GM10266 (cell line): ENCODE results near the gene AKR1B1.

ENCODE experiments used
- DNase-seq: peaks from one replicate; pipeline ENCODE4 v3.0.0; 2012; ENCODE audit errors: extremely low spot score
- CTCF ChIP-seq: IDR thresholded peaks from 2 replicates; pipeline ENCODE4 v1.5.1; 2012; ENCODE audit warnings: mild to moderate bottlenecking, low read depth; ENCODE audit not compliant: control insufficient read depth, insufficient read depth; ENCODE audit errors: missing control alignments

The AKR1B1 gene

DNA sequence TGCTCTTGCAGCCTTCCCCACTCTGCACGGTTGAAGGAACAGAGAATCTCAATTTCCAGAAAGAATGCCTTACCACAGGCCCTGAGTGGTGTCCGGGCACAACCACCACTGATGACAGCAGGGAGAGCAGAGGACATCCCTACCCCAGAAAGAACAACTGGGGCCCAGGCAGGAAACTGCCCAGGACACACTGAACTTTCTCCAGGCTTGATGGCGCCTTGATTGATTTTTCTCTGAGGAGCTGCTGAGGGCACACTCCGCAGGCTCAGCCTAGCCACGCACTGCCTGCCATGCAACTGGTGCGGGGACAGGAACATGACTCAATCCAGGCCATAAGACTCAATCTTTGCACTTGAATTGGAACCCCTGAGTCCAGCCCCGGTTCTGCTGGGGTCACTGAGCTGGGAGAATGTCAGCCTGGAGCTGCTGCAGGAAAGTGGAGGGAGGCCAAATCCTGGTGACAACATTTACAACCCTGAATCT lies 5.9 kb downstream of the AKR1B1 start:
- TF ChIP-seq CTCF = no peak
- no peak for DNase-seq

GRCh38 chr7:134452419-134452838 lies 6.5 kb downstream of the AKR1B1 start:
- no peak for TF ChIP-seq CTCF
- DNase-seq = no peak

DNA sequence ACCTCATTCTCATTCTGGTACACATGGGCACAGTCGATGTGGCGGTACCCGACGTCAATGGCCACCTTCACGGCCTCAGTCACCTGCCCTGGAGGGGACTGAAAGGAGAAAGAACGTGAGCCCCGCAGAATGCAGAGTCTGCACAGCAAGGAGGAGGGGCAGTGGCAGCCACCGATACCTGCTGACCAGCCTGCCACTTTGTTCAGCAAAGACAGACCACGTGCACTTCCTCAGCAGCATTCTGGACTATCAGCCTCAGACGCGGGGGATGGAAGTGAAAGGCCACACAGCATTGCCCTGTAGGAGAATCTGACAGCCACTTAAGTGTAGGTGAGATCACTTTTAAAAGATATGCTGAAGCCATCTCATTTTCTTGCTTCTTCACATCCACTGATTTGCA lies 7.2 kb downstream of the AKR1B1 start:
- no peak for TF ChIP-seq CTCF
- DNase-seq = no peak

- no peak for TF ChIP-seq CTCF
- no peak for DNase-seq
These were observed 8.5 kb downstream of the AKR1B1 start for GRCh38 chr7:134450294-134451000.

GRCh38 chr7:134449680-134450079 lies 9.2 kb downstream of the AKR1B1 start:
- DNase-seq = no peak
- no peak for TF ChIP-seq CTCF

GRCh38 chr7:134448356-134449229 lies 10.3 kb downstream of the AKR1B1 start:
- no peak for DNase-seq
- TF ChIP-seq CTCF = no peak

DNA sequence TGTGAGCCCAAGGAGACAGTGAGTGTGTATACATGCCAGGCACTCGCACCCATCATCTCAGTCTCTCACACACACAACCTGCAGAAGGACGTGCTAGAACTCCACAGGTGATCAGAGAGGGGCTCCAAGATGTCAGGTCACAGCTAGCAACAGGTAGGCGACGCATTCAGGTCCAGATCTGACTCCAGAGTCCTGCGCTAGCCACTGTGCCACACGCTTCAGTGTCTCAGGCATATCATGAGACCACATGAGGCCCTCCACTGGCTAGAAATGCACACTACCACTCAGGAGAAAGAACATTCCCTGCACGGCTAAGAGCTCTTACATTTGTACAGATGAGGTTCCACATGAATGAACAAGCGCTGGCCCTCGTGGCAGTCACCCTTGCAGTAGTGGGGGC lies 11.5 kb downstream of the AKR1B1 start:
- no peak for TF ChIP-seq CTCF
- DNase-seq = no peak
